A549 (cell line): ENCODE data around the gene RAB29. TPM values are rescaled to one million over a fixed set of nuclear protein-coding genes. Genes with fewer than 3 reads are reported as not detected.

ENCODE experiments used
- ATAC-seq, 2 experiments: fragments of 200-7000 bp in 1 of 2; fragments of >200 bp in 1 of 2; cut with Nextera tagmentation in 1 of 2; cut with Tn5 transposase in 1 of 2; 3 replicates each; pipeline versions ENCODE4 v1.8.0 to v1.9.1; 2018 to 2020; ENCODE audit warnings: mild to moderate bottlenecking in 1 of 2, moderate library complexity in 1 of 2
- CTCF ChIA-PET: fragments of 300-600 bp; sonication (Branson Sonifier 250); formaldehyde crosslinking; extraction: SDS; loops from one replicate; lab custom pipeline; 2021; ENCODE audit warnings: antibody characterized with exemption, inconsistent platforms; lab: Yijun Ruan, JAX
- POLR2A ChIA-PET: fragments of 350-600 bp; formaldehyde crosslinking; extraction: SDS; loops from one replicate; lab custom pipeline; 2021; ENCODE audit warnings: antibody characterized with exemption, inconsistent platforms; lab: Yijun Ruan, JAX
- DNase-seq, 2 experiments: peaks; one replicate each; pipeline versions ENCODE4 v3.0.0 to v3.0.0-alpha.2; 2011 to 2016; ENCODE audit warnings: low read depth in 1 of 2, low spot score in 1 of 2
- FAIRE-seq: peaks from 2 replicates; lab custom pipeline; 2011; peaks lifted over from hg19 to GRCh38; lab: Jason Lieb, UNC
- H3K27ac ChIP-seq, 2 experiments: fragments of >200 bp; sonication (Bioruptor Twin); formaldehyde crosslinking; 3 replicates each; pipeline ENCODE4 v1.5.1; 2016 to 2017
- H3K4me1 ChIP-seq: fragments of >200 bp; sonication (Bioruptor Twin); formaldehyde crosslinking; 3 replicates; pipeline ENCODE4 v1.6.1; 2016
- H3K4me2 ChIP-seq: fragments of >200 bp; sonication (Bioruptor Twin); formaldehyde crosslinking; 3 replicates; pipeline ENCODE4 v1.6.1; 2016
- H3K4me3 ChIP-seq: fragments of >200 bp; sonication (Bioruptor Twin); formaldehyde crosslinking; 3 replicates; pipeline ENCODE4 v1.5.1; 2016
- H3K9me3 ChIP-seq: fragments of >200 bp; sonication (Bioruptor Twin); formaldehyde crosslinking; 3 replicates; pipeline ENCODE4 v1.6.1; 2016
- BHLHE40 ChIP-seq: IDR thresholded peaks from 2 replicates; pipeline ENCODE4 v1.6.1; 2012; ENCODE audit warnings: low read depth, low read length, inconsistent platforms
- CHD2 ChIP-seq: fragments of 150-350 bp; IDR thresholded peaks from 2 replicates; pipeline ENCODE4 v1.6.1; 2014; ENCODE audit warnings: low read length; ENCODE audit not compliant: partially characterized antibody
- CTCF ChIP-seq: fragments of >200 bp; sonication (Bioruptor Twin); formaldehyde crosslinking; IDR thresholded peaks from 3 replicates; pipeline ENCODE4 v1.5.1; 2016
- EHMT2 ChIP-seq: fragments of 200-600 bp; sonication (generic); IDR thresholded peaks from 2 replicates; pipeline ENCODE4 v1.6.1; 2016; ENCODE audit warnings: antibody characterized with exemption, low read depth, mild to moderate bottlenecking, moderate library complexity
- FOSB ChIP-seq: fragments of 250-450 bp; sonication (Bioruptor Pico); IDR thresholded peaks from 2 replicates; pipeline ENCODE4 v1.5.0; 2020; ENCODE audit warnings: mild to moderate bottlenecking, moderate library complexity
- HDAC2 ChIP-seq: fragments of 200-600 bp; sonication (generic); IDR thresholded peaks from 2 replicates; pipeline ENCODE4 v1.6.1; 2016
- HEYL ChIP-seq: fragments of 250-450 bp; sonication (Bioruptor Pico); IDR thresholded peaks from 2 replicates; pipeline ENCODE4 v1.8.0; 2021; ENCODE audit warnings: mild to moderate bottlenecking, moderate library complexity
- HOXA7 ChIP-seq: fragments of 250-450 bp; sonication (Bioruptor Pico); IDR thresholded peaks from 2 replicates; pipeline ENCODE4 v1.5.0; 2020; ENCODE audit warnings: mild to moderate bottlenecking, moderate library complexity
- HOXB13 ChIP-seq: fragments of 250-450 bp; sonication (Bioruptor Pico); IDR thresholded peaks from 2 replicates; pipeline ENCODE4 v1.5.0; 2020; ENCODE audit warnings: low read depth, mild to moderate bottlenecking, moderate library complexity
- HOXB5 ChIP-seq: fragments of 250-450 bp; sonication (Bioruptor Pico); IDR thresholded peaks from 2 replicates; pipeline ENCODE4 v1.5.0; 2020; ENCODE audit warnings: mild to moderate bottlenecking, moderate library complexity
- JUN ChIP-seq, 2 experiments: fragments of >200 bp; sonication (Bioruptor Twin); formaldehyde crosslinking; IDR thresholded peaks; 2 replicates in 1 of 2; 3 replicates in 1 of 2; pipeline ENCODE4 v1.6.1; 2016 to 2017
- MAFK ChIP-seq: fragments of 450-650 bp; IDR thresholded peaks from 2 replicates; pipeline ENCODE4 v1.6.1; 2014; ENCODE audit not compliant: partially characterized antibody
- MYC ChIP-seq: IDR thresholded peaks from 2 replicates; pipeline ENCODE4 v1.6.1; 2012; ENCODE audit warnings: mild to moderate bottlenecking, inconsistent platforms, low read length, improper control_type of control experiment, borderline replicate concordance
- PBX3 ChIP-seq: IDR thresholded peaks from 2 replicates; pipeline ENCODE4 v1.6.1; 2012
- RAD21 ChIP-seq, 2 experiments: fragments of >200 bp in 1 of 2; sonication (Bioruptor Twin) in 1 of 2; formaldehyde crosslinking in 1 of 2; IDR thresholded peaks in 1 of 2; conservative IDR thresholded peaks in 1 of 2; 2 replicates in 1 of 2; 3 replicates in 1 of 2; pipeline ENCODE4 v1.6.1; 2012 to 2018; ENCODE audit warnings: inconsistent platforms in 1 of 2
- RFX5 ChIP-seq: fragments of 450-650 bp; IDR thresholded peaks from 2 replicates; pipeline ENCODE4 v1.7.1; 2014; ENCODE audit warnings: antibody characterized with exemption, mild to moderate bottlenecking, moderate library complexity
- TFCP2L1 ChIP-seq: fragments of 250-450 bp; sonication (Bioruptor Pico); IDR thresholded peaks from 2 replicates; pipeline ENCODE4 v1.5.0; 2021; ENCODE audit warnings: mild to moderate bottlenecking
- ZFP36 ChIP-seq: fragments of 450-650 bp; IDR thresholded peaks from 2 replicates; pipeline ENCODE4 v1.6.1; 2014; ENCODE audit warnings: borderline replicate concordance; ENCODE audit not compliant: partially characterized antibody
- ZNF302 ChIP-seq: fragments of 250-450 bp; sonication (Bioruptor Pico); IDR thresholded peaks from 2 replicates; pipeline ENCODE4 v1.9.0; 2021; ENCODE audit warnings: inconsistent platforms, mild to moderate bottlenecking, moderate library complexity
- WGBS: methylation state at CpG from one replicate; pipeline ENCODE4 v1.1.6; 2017; ENCODE audit errors: missing lambda C conversion rate; 5-methylcytosine and 5-hydroxymethylcytosine counted together
- polyA plus RNA-seq, 4 experiments: library from polyadenylated mRNA; depleted of rRNA in 3 of 4; stranded (reverse); fragments of >200 nt; fragmentation: RNase III in 1 of 4; extraction: RNeasy Plus Mini Kit Qiagen cat#74134 plus additional on column Dnase treatment in 1 of 4; gene quantifications; 2 replicates in 3 of 4; 3 replicates in 1 of 4; pipeline ENCODE4 v1.2.3, GENCODE V29; 2011 to 2017
- TF ChIP-seq, protein P1 (sequence below): fragments of >200 bp; sonication (Bioruptor Twin); formaldehyde crosslinking; IDR thresholded peaks from 2 replicates; pipeline ENCODE4 v1.6.1; 2016
- TF ChIP-seq, protein P2 (sequence below): fragments of 250-450 bp; sonication (Bioruptor Pico); IDR thresholded peaks from 2 replicates; pipeline ENCODE4 v1.5.0; 2021; ENCODE audit warnings: mild to moderate bottlenecking, moderate library complexity, borderline replicate concordance
- TF ChIP-seq, protein P3 (sequence below): IDR thresholded peaks from 2 replicates; pipeline ENCODE4 v1.6.1; 2012; ENCODE audit warnings: low read depth, borderline replicate concordance
- TF ChIP-seq, protein P4 (sequence below): fragments of 200-600 bp; sonication (generic); IDR thresholded peaks from 2 replicates; pipeline ENCODE4 v1.6.1; 2016; ENCODE audit warnings: antibody characterized with exemption, mild to moderate bottlenecking, moderate library complexity

The RAB29 gene
- polyA plus RNA-seq, 2 of the 4 experiments (the other 2 are of a cell fraction), result 9.8 to 17.9 TPM

- Histone ChIP-seq H3K9me3 (no peaks in the 10 kb centered on the region), H3K4me1 (no peaks in the 10 kb centered on the region; the same call in 2 of the 3 replicates), H3K27ac (no peak overlapping the region), H3K4me2 (no peak overlapping the region), H3K4me3 (no peak overlapping the region)
- DNase-seq (no peak), FAIRE-seq (no peak), ATAC-seq (no peak)
- TF ChIP-seq FOSB (CRISPR knock-in tag), result no peak
- TF ChIP-seq ZFP36, result no peak
- TF ChIP-seq PBX3, result no peak
- TF ChIP-seq, protein P1, sequence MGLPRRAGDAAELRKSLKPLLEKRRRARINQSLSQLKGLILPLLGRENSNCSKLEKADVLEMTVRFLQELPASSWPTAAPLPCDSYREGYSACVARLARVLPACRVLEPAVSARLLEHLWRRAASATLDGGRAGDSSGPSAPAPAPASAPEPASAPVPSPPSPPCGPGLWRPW, result no peak
- TF ChIP-seq HOXA7 (CRISPR knock-in tag), result no peak
- TF ChIP-seq, protein P2, sequence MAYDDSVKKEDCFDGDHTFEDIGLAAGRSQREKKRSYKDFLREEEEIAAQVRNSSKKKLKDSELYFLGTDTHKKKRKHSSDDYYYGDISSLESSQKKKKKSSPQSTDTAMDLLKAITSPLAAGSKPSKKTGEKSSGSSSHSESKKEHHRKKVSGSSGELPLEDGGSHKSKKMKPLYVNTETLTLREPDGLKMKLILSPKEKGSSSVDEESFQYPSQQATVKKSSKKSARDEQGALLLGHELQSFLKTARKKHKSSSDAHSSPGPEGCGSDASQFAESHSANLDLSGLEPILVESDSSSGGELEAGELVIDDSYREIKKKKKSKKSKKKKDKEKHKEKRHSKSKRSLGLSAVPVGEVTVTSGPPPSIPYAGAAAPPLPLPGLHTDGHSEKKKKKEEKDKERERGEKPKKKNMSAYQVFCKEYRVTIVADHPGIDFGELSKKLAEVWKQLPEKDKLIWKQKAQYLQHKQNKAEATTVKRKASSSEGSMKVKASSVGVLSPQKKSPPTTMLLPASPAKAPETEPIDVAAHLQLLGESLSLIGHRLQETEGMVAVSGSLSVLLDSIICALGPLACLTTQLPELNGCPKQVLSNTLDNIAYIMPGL (CRISPR knock-in tag), result no peak
- TF ChIP-seq JUN (IDR thresholded peaks at IDR 0.05), result no peak
- no peak for TF ChIP-seq MYC
- TF ChIP-seq, protein P3, sequence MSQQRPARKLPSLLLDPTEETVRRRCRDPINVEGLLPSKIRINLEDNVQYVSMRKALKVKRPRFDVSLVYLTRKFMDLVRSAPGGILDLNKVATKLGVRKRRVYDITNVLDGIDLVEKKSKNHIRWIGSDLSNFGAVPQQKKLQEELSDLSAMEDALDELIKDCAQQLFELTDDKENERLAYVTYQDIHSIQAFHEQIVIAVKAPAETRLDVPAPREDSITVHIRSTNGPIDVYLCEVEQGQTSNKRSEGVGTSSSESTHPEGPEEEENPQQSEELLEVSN, result no peak
- no peak for TF ChIP-seq TFCP2L1 (CRISPR knock-in tag)
- no peak for TF ChIP-seq BHLHE40
- TF ChIP-seq HOXB13 (CRISPR knock-in tag), result no peak
- CTCF ChIA-PET, result interaction anchor here (2.0 to 2.6 kb wide), 2 partner anchors 31 to 217 kb away, joined by 7 to 10 read pairs; no protein-coding TSS in a partner anchor
- 77% methylated on average over 3 of the region's 3 CpGs for WGBS
- POLR2A ChIA-PET, result no interaction called here
Observed at GRCh38 chr1:205760606-205761005, 14.7 kb downstream of the RAB29 start.

- FAIRE-seq, result no peak
- no peaks in the 10 kb centered on the region for H3K4me1 ChIP-seq
- DNase-seq, result no peak
- no peak overlapping the region for H3K4me2 ChIP-seq
- no peaks in the 10 kb centered on the region for H3K9me3 ChIP-seq
- ChIA-PET CTCF (interaction anchor here (2.0 to 2.2 kb wide), 2 partner anchors 35 to 46 kb away, joined by 6 to 7 read pairs; no protein-coding TSS in a partner anchor), POLR2A (no interaction called here)
- no peak overlapping the region for H3K27ac ChIP-seq
- ATAC-seq, result no peak
- no peak overlapping the region for H3K4me3 ChIP-seq
- TF ChIP-seq HOXA7 (CRISPR knock-in tag) (no peak), RAD21 (conservative IDR thresholded peaks at IDR 0.05 in 1 of 2, IDR thresholded peaks at IDR 0.05 in 1 of 2) (no peak), HOXB13 (CRISPR knock-in tag) (no peak), CHD2 (no peak), MAFK (no peak), EHMT2 (no peak), CTCF (no peak), HDAC2 (no peak), HOXB5 (CRISPR knock-in tag) (no peak), ZNF302 (CRISPR knock-in tag) (no peak), RFX5 (no peak), HEYL (CRISPR knock-in tag) (no peak), MYC (no peak)
- TF ChIP-seq, protein P3, result no peak
- TF ChIP-seq, protein P4, sequence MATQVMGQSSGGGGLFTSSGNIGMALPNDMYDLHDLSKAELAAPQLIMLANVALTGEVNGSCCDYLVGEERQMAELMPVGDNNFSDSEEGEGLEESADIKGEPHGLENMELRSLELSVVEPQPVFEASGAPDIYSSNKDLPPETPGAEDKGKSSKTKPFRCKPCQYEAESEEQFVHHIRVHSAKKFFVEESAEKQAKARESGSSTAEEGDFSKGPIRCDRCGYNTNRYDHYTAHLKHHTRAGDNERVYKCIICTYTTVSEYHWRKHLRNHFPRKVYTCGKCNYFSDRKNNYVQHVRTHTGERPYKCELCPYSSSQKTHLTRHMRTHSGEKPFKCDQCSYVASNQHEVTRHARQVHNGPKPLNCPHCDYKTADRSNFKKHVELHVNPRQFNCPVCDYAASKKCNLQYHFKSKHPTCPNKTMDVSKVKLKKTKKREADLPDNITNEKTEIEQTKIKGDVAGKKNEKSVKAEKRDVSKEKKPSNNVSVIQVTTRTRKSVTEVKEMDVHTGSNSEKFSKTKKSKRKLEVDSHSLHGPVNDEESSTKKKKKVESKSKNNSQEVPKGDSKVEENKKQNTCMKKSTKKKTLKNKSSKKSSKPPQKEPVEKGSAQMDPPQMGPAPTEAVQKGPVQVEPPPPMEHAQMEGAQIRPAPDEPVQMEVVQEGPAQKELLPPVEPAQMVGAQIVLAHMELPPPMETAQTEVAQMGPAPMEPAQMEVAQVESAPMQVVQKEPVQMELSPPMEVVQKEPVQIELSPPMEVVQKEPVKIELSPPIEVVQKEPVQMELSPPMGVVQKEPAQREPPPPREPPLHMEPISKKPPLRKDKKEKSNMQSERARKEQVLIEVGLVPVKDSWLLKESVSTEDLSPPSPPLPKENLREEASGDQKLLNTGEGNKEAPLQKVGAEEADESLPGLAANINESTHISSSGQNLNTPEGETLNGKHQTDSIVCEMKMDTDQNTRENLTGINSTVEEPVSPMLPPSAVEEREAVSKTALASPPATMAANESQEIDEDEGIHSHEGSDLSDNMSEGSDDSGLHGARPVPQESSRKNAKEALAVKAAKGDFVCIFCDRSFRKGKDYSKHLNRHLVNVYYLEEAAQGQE, result no peak
- 80% methylated on average over 3 of the region's 3 CpGs for WGBS
Observed at GRCh38 chr1:205756552-205756951, 18.7 kb downstream of the RAB29 start.
